ENCODE data around the gene FOXN1. TPM values are rescaled to one million over a fixed set of nuclear protein-coding genes. Genes with fewer than 3 reads are reported as not detected.

The FOXN1 gene
- total and polyA plus RNA-seq, 2 of the 4 experiments (the other 2 are of a cell fraction), result not detected

DNA sequence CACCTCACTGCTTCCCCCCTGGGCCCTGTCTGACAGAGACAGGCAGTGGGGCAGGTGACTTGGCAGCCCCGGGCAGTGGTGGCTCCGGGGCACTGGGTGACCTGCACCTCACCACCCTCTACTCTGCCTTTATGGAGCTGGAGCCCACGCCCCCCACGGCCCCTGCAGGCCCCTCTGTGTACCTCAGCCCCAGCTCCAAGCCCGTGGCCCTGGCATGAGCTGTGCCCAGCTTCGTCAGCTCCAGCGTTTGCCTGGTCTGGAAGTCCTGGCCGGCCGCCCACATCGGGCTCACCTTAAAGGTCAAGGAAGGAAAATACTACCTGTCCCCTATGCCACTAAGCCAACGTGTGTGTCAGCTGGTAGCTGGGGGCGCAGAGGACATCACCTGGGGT lies 31.1 kb downstream of the FOXN1 start:
- no peak overlapping the region for H3K56ac ChIP-seq (ENCODE audit: extremely low read depth, insufficient read depth, low read length)
- H2AK9ac ChIP-seq (replicated peaks; ENCODE audit: low read depth, low read length, poor library complexity), result no peak overlapping the region
- H4K20me1 ChIP-seq (ENCODE audit: insufficient read depth, low read length), result no peaks in the 10 kb centered on the region
- H2BK20ac ChIP-seq (ENCODE audit: low read depth, low read length), result no peak overlapping the region
- ChIA-PET CTCF (interaction anchor here (0.9 kb wide), 1 partner anchor 52 kb away, joined by 3 read pairs; no protein-coding TSS in a partner anchor), POLR2A (ENCODE audit: unreplicated experiment) (no interaction called here)
- peaks cover 2% of the 10 kb centered on the region; the same call in 1 of the 2 replicates for H3K9me1 ChIP-seq (ENCODE audit: insufficient read depth, low read length)
- no peaks in the 10 kb centered on the region for H3K36me3 ChIP-seq (ENCODE audit: control insufficient read depth, insufficient read depth, low read length)
- H3K27me3 ChIP-seq (ENCODE audit: control insufficient read depth, insufficient read depth, low read length), result peaks cover 23% of the 10 kb centered on the region
- no peak overlapping the region for H3K4me2 ChIP-seq (ENCODE audit: low read depth, low read length)
- H4K8ac ChIP-seq (ENCODE audit: low read depth in 2 of 2, low read length in 2 of 2), result no peak overlapping the region
- whole genome bisulfite sequencing, 2 experiments (ENCODE audit: extremely low coverage in 2 of 2, insufficient read length in 1 of 2), result no CpG with 5 or more reads among the region's 12 CpGs
- no peak overlapping the region for H3K23ac ChIP-seq (ENCODE audit: low read depth, low read length)
- H2BK5ac ChIP-seq (ENCODE audit: low read depth, low read length, poor library complexity, severe bottlenecking), result no peak overlapping the region
- no peak overlapping the region for H3K4me3 ChIP-seq (ENCODE audit: insufficient read depth, low read depth, low read length)
- no peak overlapping the region for H2BK15ac ChIP-seq (ENCODE audit: low read depth, low read length)
- H3K4me1 ChIP-seq (ENCODE audit: control insufficient read depth, insufficient read depth, low read length), result peaks cover 9% of the 10 kb centered on the region
- no peaks in the 10 kb centered on the region for H3K79me1 ChIP-seq (ENCODE audit: low read depth in 1 of 2, low read length in 2 of 2)
- H3K14ac ChIP-seq (replicated peaks; ENCODE audit: low read depth, low read length), result no peak overlapping the region
- no peak for ATAC-seq (ENCODE audit: low read depth)
- H2BK120ac ChIP-seq (ENCODE audit: low read depth, low read length), result no peak overlapping the region
- H4K5ac ChIP-seq (ENCODE audit: low read depth, low read length), result no peak overlapping the region
- no peak overlapping the region for H4K91ac ChIP-seq (ENCODE audit: insufficient read depth, low read depth, low read length)
- H2AFZ ChIP-seq (replicated peaks; ENCODE audit: low read length, poor library complexity), result no peak overlapping the region
- H3K9ac ChIP-seq (ENCODE audit: low read depth, low read length), result no peak overlapping the region
- no peak for TF ChIP-seq CEBPB (IDR thresholded peaks at IDR 0.05; ENCODE audit: low read depth, low read length)
- TF ChIP-seq MAZ (IDR thresholded peaks at IDR 0.05; ENCODE audit: borderline replicate concordance, low read depth, low read length), result no peak
- TF ChIP-seq, protein P1, sequence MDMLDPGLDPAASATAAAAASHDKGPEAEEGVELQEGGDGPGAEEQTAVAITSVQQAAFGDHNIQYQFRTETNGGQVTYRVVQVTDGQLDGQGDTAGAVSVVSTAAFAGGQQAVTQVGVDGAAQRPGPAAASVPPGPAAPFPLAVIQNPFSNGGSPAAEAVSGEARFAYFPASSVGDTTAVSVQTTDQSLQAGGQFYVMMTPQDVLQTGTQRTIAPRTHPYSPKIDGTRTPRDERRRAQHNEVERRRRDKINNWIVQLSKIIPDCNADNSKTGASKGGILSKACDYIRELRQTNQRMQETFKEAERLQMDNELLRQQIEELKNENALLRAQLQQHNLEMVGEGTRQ (IDR thresholded peaks at IDR 0.05; ENCODE audit: low read depth, low read length), result no peak
- no peak for TF ChIP-seq RCOR1 (IDR thresholded peaks at IDR 0.05; ENCODE audit: insufficient replicate concordance, low read length)
- TF ChIP-seq RFX5 (IDR thresholded peaks at IDR 0.05; ENCODE audit: low read depth, low read length), result no peak
- TF ChIP-seq BHLHE40 (IDR thresholded peaks at IDR 0.05; ENCODE audit: low read depth, low read length), result no peak
- no peak for TF ChIP-seq RAD21 (IDR thresholded peaks at IDR 0.05; ENCODE audit: low read length)
- TF ChIP-seq MXI1 (IDR thresholded peaks at IDR 0.05; ENCODE audit: borderline replicate concordance, low read depth, low read length), result no peak
- TF ChIP-seq POLR2A (IDR thresholded peaks at IDR 0.05; ENCODE audit: low read depth, low read length), result no peak
- no peak for TF ChIP-seq MAFK (IDR thresholded peaks at IDR 0.05; ENCODE audit: low read depth, low read length)
- TF ChIP-seq FOS (IDR thresholded peaks at IDR 0.05; ENCODE audit: low read depth, low read length), result no peak
- TF ChIP-seq, protein P2, sequence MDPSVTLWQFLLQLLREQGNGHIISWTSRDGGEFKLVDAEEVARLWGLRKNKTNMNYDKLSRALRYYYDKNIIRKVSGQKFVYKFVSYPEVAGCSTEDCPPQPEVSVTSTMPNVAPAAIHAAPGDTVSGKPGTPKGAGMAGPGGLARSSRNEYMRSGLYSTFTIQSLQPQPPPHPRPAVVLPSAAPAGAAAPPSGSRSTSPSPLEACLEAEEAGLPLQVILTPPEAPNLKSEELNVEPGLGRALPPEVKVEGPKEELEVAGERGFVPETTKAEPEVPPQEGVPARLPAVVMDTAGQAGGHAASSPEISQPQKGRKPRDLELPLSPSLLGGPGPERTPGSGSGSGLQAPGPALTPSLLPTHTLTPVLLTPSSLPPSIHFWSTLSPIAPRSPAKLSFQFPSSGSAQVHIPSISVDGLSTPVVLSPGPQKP (IDR thresholded peaks at IDR 0.05; ENCODE audit: borderline replicate concordance, low read depth, low read length), result no peak
- TF ChIP-seq NFE2L2 (IDR thresholded peaks at IDR 0.05; ENCODE audit: low read depth, low read length), result no peak
- TF ChIP-seq, protein P3, sequence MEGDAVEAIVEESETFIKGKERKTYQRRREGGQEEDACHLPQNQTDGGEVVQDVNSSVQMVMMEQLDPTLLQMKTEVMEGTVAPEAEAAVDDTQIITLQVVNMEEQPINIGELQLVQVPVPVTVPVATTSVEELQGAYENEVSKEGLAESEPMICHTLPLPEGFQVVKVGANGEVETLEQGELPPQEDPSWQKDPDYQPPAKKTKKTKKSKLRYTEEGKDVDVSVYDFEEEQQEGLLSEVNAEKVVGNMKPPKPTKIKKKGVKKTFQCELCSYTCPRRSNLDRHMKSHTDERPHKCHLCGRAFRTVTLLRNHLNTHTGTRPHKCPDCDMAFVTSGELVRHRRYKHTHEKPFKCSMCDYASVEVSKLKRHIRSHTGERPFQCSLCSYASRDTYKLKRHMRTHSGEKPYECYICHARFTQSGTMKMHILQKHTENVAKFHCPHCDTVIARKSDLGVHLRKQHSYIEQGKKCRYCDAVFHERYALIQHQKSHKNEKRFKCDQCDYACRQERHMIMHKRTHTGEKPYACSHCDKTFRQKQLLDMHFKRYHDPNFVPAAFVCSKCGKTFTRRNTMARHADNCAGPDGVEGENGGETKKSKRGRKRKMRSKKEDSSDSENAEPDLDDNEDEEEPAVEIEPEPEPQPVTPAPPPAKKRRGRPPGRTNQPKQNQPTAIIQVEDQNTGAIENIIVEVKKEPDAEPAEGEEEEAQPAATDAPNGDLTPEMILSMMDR (conservative IDR thresholded peaks at IDR 0.05; ENCODE audit: low read depth, low read length), result no peak
- TF ChIP-seq SMC3 (IDR thresholded peaks at IDR 0.05; ENCODE audit: low read depth, low read length), result no peak
- no peak for TF ChIP-seq CHD1 (IDR thresholded peaks at IDR 0.05; ENCODE audit: low read depth, low read length)
- no peaks in the 10 kb centered on the region for H3K9me3 ChIP-seq (ENCODE audit: control insufficient read depth, insufficient read depth, low read length)
- no peak overlapping the region for H3K4ac ChIP-seq (ENCODE audit: low read depth, low read length)
- BruUV-seq (replicated peaks), result no TSS peak
- no peak overlapping the region for H3K18ac ChIP-seq (ENCODE audit: low read depth, low read length)
- no peak overlapping the region for H2AK5ac ChIP-seq (ENCODE audit: low read depth, low read length)
- intact Hi-C loops (cut with micrococcal nuclease), result no loop called here
- in situ Hi-C loops (cut with MboI; ENCODE audit: low sequenced_read_pairs), result loop anchor here (5.0 kb wide), 1 partner anchor 40 kb away; no protein-coding TSS in a partner anchor
- H3K27ac ChIP-seq (ENCODE audit: insufficient read depth, low read length), result no peak overlapping the region
- DNase-seq, result no peak
- dilution Hi-C loops (cut with HindIII; ENCODE audit: low sequenced_read_pairs, unreplicated experiment), result no loop called here
